ENCODE data around the gene MRPL9.

Gene MRPL9

GRCh38 chr1:151729157-151729965, 33.9 kb downstream of the MRPL9 start:
- no peak for FAIRE-seq

GRCh38 chr1:151728151-151729054, 34.9 kb downstream of the MRPL9 start:
- no peak for FAIRE-seq

- no peak for FAIRE-seq
These were observed 39.4 kb downstream of the MRPL9 start for GRCh38 chr1:151723726-151724370.

GRCh38 chr1:151721788-151722510, 41.3 kb downstream of the MRPL9 start:
- no peak for FAIRE-seq

- no peak for FAIRE-seq
These were observed 42.1 kb downstream of the MRPL9 start, which contains the start of gene RIIAD1 for GRCh38 chr1:151720974-151721787. Gene RIIAD1 (plus strand): TSS chr1:151721522. CDS start chr1:151721537, 15 bp downstream.

GRCh38 chr1:151720554-151720953, 42.7 kb downstream of the MRPL9 start:
- no peak for FAIRE-seq

- no peak for FAIRE-seq
These were observed 43.2 kb downstream of the MRPL9 start for GRCh38 chr1:151720125-151720524.

GRCh38 chr1:151718666-151719065, 44.6 kb downstream of the MRPL9 start:
- FAIRE-seq = no peak

- no peak for FAIRE-seq
These were observed 45.3 kb downstream of the MRPL9 start for GRCh38 chr1:151718011-151718431.

- no peak for FAIRE-seq
These were observed 46.3 kb downstream of the MRPL9 start, which contains the start of gene CELF3 for GRCh38 chr1:151716771-151717631. Gene CELF3 (minus strand): TSS chr1:151716803. CDS start chr1:151716020, 783 bp downstream.

GRCh38 chr1:151716405-151716762, 46.9 kb downstream of the MRPL9 start:
- FAIRE-seq = no peak

- FAIRE-seq = no peak
These were observed 47.4 kb downstream of the MRPL9 start for GRCh38 chr1:151715726-151716404.

GRCh38 chr1:151714820-151715725, 48.2 kb downstream of the MRPL9 start:
- no peak for FAIRE-seq

GRCh38 chr1:151713874-151714273, 49.4 kb downstream of the MRPL9 start:
- FAIRE-seq = no peak

- no peak for FAIRE-seq
These were observed 50.3 kb downstream of the MRPL9 start for GRCh38 chr1:151713044-151713443.

- FAIRE-seq = no peak
These were observed 51.3 kb downstream of the MRPL9 start for GRCh38 chr1:151711951-151712350.

- FAIRE-seq = no peak
These were observed 52.1 kb downstream of the MRPL9 start for GRCh38 chr1:151711044-151711800.

Measured in G401.6 (cell line).